Stimulated activated CD4-positive, alpha-beta T cell treated with anti-CD3 and anti-CD28 coated beads, TNF-alpha, amount 100 ng/mL, for 48 hours (primary cell): ENCODE results near the gene EIF4G3.
"Not testable (repeated sequence)": the region's sequence is repeated elsewhere in the genome, so short reads cannot be mapped to it uniquely, and the experiment has no call there.

ENCODE experiments used
- DNase-seq, 3 donors: peaks; one replicate each; pipeline ENCODE4 v3.0.0-alpha.2; 2020; ENCODE audit warnings: low read depth in 3 of 3

The EIF4G3 gene

DNA sequence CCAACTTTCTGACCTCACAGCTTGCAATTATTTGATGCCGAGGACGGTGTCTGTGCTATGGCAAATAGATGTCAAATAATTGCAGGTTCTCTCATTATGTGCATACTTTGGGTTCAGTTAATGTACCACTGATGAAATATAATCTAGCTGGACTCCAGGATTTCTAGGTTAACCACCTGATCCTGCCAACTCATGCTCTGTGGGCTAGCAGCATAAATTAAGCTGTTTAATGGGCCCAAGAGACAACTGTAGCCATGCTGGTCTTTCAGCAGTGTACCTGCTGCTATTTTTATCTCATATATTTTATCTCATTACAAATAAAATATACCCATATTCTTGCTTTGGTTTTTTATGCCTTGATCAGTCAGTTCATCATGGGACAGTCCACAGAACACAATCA, 346.3 kb downstream of the EIF4G3 start:
- DNase-seq: no peak

DNA sequence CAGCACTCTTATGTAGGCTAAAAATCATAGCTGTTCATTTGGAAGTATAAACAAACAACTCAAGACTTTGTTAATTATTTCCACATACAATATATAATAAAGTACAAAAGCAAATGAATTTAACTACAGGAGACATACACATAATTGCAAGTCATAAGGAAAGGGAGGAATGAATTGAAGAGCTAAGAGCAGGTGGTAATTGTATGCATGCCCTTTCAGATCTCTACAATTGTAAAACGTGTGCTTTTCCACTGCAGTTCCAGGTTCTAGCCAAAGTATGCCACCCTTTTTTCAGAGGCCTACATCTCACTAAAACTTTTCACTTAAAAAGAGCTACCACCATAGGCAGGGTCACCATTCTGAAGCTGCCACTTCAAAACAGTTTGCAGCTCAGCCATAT, 346.8 kb downstream of the EIF4G3 start:
- DNase-seq: no peak

DNA sequence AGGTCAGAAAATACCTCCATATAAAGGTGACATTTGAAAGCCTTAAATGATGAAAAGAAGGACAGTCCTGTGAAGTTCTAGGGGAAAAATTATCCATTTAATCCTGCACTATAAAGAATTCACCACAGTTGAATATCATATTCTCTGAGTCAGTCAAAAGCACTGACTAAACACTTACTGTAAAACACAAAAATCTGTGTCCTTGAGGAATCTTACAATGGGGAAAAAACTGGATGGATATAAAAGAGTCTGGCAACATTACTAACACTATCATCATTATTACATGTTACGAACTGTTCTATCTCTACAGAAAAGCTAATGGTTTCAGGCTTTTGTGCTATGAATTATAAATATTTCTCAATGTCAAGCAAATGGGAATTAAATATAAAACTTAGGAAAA, 347.2 kb downstream of the EIF4G3 start:
- DNase-seq: no peak

DNA sequence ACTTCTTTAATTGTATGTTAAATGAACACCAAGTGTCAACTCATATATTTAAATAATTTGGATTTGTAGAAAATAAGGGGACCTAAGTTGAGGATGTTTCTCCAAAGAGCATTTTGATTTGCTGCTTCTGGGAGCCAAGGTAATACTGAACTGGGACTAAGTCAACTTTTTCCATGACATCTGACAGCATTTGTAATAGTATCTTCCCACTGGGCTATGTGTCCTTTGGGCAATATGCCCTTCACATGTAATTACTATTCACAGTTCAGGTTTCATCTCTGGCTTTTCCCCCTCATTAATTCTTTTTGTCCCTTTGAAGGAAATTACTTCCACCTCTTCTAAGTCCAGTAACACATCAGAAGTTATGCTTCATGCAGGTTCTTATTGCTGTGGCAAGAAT, 352.9 kb downstream of the EIF4G3 start:
- no peak for DNase-seq

DNA sequence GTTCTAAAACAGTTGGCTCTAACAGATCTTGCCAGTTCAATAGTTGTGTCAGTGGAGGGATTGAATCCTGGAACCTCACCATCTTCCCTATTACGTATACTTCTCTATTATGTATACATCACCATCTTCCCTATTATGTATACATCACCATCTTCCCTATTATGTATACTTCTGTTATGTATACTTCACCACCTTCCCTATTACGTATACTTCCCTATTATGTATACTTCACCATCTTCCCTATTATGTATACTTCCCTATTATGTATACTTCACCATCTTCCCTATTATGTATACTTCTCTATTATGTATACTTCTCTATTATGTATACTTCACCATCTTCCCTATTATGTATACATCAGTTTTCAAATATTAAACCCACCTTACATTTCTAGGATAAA, 355.2 kb downstream of the EIF4G3 start:
- DNase-seq: no peak

DNA sequence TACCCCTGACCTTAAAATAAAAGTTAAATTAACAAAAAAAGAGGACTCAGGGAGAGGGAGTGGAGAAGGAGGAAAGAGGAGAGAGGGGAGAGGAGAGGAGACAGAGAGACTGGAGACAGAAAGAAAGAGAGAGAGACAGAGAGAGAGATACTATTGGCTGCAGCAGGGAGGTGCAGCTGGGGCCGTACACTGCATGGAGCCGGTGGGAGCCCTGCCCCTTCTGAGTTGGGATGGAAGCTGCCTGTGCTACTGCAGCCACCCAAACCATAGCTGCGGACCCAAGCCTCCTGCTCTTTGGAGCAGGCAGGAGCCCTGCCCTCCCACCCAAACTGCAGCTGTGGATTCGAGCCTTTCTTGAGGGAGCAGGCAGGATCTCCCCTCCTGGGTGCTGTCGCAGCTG, 356.9 kb downstream of the EIF4G3 start:
- no peak for DNase-seq

DNA sequence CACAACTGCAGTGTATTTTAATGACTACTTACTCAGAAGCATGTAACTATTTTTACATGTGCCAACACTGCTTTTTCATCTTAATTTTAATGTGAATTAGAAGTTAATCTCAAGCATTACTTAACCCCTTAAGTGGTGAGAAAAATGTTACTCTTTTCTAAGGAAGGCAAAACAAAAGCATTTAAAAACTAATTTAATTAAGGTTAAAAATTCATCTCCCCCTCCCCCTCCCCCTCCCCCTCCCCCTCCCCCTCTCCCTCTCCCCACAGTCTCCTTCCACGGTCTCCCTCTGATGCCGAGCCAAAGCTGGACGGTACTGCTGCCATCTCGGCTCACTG, 362.2 kb downstream of the EIF4G3 start:
- no peak for DNase-seq

DNA sequence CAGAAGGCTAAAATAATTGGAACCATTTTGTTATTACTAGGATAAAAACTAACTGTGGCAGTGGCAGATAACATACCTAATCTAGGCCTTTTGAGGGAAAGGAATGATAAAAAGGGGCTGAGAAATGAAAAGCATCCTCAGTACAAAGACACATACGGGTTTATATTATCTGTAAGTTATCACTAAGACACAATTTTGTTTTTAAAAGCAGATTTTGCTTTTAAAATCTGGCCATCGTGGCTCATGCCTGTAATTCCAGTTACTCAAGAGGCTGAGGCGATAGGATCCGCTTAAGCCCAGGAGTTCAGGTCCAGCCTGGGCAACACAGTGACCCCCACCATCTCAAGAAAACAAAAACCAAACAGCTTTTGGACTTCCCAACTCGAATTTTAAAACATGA, 364.8 kb downstream of the EIF4G3 start:
- no peak for DNase-seq

DNA sequence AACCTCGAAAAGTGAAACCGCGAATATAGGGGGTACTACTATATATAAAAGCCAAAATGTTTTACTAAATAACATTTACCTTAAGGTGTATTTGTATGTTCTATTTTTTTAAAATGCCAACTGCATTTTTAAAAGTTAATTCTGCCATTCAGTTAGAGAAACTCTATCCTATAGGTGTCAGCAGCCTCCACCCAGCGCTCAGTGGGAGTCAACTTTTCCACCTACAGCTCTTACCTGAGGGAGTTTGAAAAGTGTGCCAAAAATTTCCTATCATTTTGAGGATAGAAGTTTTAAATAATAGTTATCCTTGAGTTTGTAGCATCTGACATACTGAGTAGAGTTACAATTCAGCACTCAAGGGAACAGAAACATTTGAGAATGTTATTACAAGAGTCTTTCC, 383.5 kb downstream of the EIF4G3 start:
- DNase-seq: no peak

DNA sequence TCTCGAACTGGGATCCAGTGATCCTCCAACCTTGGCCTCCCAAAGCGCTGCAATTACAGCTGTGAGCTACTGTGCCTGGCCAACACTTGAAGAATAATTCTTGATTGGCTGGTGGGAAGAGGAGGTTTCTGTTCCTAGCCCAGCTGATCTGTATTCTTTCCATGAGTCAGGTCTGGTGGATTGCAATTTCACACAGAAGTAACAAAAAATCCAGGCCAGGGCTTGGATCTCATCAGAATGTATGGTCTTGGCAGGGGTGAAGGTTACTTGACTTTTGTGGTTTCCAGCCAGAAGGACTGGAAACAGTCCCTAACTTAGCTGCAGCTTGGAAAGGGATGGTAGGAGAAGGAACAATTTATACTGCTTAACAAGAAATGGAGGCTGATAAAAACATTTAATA, 384.5 kb downstream of the EIF4G3 start:
- DNase-seq: no peak

DNA sequence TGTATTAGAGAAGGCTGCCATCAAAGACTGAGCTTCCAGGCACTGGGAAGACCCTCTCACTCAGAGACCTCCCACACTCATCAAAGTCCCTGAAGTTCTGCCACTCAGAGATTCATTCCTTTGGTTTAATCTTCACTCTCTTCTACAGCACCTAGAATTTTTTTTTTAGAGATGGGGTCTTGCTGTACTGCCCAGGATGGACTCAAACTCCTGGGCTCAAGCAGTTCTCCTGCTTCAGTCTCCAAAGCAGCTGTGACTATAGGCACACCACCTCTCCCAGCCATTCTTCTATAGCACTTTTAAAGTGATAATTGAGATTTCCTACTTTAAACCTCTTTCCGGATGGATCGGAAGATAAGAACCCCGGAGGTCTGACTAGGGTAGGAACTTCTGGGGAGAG, 385.9 kb downstream of the EIF4G3 start:
- no peak for DNase-seq

DNA sequence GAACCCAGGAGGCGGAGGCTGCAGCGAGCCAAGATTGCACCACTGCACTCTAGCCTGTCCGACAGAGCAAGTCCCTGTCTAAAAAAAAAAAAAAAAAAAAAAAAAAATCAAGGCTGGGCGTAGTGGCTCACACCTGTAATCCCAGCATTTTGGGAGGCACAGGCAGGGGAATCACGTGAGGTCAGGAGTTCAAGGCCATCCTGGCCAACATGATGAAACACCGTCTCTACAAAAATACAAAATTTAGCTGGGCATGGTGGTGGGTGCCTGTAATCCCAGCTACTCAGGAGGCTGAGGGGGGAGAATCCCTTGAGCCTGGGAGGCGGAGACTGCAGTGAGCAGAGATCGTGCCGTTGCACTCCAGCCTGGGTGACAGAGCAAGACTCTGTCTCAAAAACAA, 387.1 kb downstream of the EIF4G3 start:
- not testable (repeated sequence) for DNase-seq

DNA sequence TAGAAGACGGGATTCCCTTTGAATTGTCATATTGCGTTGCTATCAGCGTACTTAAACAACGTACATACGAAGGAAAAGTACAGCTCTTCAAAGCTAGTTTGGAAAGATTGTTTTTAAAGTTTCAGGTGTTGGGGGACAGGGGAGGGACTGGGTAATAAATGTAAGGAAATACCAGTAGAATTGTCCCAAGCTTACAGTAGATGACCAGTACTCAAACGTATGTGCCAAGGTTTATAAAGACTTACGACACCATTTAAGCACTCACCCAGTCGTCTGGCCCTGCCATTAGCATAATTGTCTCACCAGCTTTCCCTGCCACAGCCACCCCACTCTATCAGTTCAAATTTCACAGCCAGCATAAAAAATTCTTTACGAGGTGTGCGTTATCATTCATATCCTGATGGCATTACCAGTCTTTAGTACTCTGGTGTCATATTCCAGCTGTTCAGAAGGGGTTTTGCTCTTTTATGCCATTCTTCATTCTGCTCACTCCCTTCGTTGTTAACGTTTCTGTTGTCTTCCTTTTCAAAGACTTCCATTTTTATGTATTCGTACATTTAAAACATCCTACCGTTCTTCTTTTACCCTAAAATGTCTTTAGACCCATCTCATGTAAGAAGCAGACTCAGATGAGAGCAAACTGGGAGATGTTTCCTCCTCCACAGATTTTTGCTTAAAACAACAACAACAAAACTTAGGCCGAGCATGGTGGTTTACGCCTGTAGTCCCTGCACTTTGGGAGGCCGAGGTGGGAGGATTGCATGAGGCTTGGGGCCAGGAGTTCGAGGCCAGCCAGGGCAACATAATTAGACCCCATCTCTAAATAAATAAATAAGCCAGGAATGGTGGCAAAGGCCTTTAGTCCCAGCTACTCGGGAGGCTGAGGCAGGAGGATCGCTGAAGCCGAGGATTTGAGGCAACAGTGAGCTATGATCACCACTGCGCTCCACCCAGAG, 388.6 kb downstream of the EIF4G3 start:
- DNase-seq: no peak

DNA sequence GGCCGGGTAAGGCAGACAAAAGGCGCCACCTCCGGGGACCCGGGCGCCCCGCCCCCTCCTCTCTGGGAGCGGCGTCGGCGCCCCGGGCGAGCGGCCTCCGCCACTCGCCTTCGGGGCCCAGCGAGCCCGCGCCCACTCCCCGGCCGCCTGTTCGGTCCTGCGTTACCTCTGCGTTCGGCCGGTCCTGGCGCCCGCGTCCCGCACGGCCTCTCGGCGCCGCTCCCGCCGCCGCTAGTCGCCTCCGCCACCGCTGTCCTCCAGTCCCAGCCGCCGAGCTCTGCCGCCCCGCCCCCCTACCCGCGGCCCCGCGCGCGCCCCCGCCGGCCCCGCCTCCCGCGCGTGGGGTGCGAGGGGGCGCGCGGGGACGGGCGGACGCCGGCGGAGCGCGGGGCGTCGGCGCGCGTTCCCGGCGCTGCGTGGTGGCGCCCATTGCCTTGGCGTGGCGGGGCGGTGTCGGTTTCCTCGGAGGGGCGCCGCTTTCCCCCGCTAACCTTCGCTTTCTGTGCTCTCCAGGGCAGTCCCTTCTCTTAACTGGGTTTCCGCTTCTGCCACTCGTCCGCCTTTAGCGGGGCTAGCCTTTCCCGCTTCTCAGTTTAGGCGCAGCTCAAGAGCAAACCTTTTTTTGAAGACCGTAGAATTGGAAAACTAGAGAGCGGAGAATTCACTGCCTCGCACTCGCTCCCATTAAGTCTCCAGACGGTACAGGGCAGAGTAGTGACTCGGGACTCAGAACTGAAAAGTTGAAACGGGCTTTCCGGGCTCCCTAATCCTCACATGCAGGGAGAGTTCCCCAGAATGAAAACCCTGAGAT, 389.5 kb downstream of the EIF4G3 start, which contains the start of gene HP1BP3:
TSS of gene HP1BP3 (minus strand) at position 279 of the 811 bp plus-strand sequence. CDS start 6,867 bp downstream, outside the sequence.
- peak; percentile 59 to 74 (median 63) for DNase-seq

DNA sequence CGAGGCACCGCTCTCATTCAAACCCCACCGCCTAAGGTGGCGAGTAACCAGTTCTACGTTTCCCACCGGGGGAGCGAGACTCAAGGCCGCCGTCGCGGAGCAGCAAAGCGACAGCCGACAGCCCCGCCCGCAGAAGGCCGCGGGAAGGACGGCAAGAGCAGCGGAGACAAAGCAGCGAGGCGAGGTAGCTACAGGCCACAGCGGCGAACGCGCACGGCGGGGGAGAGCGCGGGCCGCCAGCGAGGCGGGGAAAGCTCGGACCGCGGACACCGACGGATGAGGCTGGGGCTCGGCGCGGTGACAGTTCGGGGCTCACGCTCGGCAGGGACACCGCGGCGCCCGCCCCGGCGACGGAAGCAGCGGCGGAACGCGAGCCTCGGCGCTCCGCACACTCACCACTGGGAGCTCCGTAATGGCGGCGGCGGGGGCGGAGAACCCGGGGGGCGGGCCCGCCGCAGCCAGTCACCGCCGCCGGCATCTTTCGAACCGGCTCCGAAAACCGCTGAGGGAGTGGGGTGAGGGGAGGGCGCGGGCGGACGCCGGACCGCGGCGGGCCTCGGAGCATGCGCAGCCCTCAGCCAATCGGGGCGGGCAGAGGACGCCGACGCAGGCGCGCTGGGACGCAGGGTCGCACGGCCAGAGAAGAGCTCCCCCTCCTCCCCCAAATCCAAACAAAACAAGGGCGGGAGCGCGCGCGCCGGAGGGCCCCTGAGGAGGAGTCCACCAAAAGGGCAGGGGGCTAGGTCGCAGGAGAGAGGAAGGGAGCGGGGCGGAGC, 390.3 kb downstream of the EIF4G3 start:
- DNase-seq: peak; percentile 91 to 96 (median 93)

DNA sequence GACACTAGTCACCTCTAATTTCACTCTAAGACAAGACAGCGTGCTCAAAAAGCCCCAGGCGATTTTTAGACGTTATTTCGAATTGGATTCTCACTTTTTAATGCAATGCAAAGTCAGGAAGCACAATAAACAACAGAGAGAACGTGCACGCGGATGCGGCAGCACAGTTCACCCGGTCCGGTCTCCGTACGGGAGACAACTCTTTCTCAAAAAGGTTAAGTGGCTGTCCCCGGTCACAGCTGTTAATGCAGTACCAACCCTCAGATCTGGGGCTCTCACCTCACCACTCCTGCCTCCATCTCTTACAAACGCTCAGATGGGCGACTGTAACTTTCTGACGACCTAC, 390.8 kb downstream of the EIF4G3 start:
- DNase-seq: peak in 2 of 3 donors; percentile 3 to 18

DNA sequence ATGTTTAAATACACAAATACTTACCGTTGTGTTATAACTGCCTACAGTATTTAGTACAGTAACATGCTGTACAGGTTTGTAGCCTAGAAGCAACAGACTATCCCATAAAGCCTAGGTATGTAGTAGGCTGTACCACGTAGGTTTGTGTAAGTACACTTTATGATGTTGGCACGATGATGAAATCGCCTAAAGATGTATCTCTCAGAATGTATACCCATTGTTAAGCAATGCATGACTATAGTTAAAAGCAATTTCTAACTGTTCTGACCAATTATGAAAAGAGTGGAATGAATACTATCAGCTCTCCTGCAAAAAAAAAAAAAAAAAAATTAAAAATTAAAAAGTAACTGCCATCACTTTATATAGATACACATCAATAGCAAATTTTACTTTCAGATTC, 401.0 kb downstream of the EIF4G3 start:
- DNase-seq: no peak

DNA sequence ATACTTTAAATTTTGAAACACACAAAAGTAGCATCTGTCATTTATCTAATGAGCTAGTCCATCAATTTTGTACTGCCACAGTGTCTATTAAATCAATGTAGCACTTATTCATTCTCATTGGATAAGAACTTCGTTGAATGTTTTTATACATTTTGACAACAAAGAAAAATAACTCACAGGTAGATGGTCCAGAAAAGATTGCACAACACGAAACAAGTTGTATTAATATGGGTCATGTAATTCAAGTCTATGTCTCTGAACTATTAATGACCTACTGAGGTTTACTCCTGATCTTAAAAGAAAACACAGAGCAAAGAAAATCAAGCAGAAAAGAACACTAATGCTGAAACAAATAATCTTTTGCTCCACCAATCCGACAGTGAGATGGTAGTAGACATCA, 404.9 kb downstream of the EIF4G3 start:
- DNase-seq: no peak

DNA sequence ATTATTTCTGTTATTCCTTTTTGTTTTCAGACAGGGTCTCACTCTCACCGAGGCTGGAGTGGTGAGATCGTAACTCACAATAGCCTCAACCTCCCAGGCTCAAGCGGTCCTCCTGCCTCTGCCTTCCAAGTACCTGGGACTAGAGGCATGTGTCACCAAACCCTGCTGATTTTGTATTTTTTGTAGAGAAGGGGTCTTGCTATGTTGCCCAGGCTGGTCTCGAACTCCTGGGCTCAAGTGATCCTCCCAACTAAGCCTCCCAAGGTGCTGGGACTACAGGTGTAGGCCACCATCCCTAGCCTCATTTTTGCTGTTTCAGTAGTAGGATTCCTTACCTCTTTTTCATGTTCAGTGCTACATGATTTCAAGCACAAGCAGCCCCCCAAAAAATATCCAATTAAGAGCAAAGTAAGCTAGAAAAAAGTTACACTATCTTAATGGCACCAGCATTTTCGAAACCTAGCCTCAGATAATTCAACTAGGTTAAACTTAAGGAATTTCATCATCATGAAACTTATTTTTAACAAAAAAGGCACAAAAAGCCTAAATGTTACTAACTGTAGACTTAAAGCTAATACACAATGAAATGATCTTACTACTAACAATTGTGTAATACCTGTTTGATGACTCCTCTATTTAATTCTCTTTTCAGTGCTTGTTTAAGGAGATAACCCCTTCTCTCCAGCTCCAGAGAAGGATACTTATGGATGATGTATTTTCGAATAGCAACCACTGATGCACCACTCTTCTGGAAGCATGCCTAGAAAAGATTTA, 406.2 kb downstream of the EIF4G3 start:
- DNase-seq: no peak

DNA sequence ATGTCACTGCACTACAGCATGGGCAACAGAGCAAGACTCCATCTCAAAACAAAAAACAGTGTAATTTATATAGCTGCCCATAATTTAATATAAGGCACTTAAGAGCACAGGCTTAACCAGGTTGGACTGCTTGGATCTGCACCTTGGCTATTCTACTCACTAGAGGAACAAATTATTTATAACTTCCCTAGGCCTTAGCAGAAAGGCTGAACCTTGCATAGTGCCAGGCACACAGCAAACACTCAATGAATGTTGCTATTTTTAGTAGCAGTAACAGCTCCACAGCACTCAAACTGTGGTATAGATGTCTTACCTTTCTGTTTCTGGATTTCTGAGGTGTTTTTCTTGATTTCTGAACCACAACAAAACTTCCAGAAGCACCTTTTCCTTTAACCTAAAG, 409.4 kb downstream of the EIF4G3 start:
- DNase-seq: no peak

DNA sequence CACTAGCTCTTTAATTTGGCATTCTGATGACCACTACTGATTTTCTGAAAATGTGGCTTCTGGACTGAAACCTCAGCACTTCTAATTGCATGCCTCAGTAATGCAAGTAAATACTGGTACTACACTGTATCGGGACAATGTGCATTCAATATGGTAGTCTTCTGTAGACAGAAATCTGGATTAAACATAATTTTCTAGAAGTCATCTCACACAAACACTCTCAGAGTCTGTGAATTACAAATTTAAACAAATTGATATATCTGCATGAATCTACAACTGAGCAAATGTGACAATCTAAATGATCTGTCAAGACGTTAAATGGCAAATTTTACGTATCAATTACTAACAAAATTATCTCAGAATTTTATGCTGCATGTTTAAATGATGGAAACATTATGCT, 413.3 kb downstream of the EIF4G3 start:
- DNase-seq: no peak
